Spinal cord (tissue), 10 donors: ENCODE data around the gene IL32. TPM values are rescaled to one million over a fixed set of nuclear protein-coding genes. Genes with fewer than 3 reads are reported as not detected.

Experiments
- DNase-seq, 6 donors: peaks; one replicate each; pipeline versions ENCODE4 v3.0.0 to v3.0.0-alpha.2; 2013 to 2015; ENCODE audit warnings: low spot score in 6 of 6, low read depth in 4 of 6
- H3K27ac ChIP-seq: one replicate; pipeline ENCODE4 v1.5.1; 2013; ENCODE audit warnings: low read depth, low read length, control low read depth
- H3K27me3 ChIP-seq: one replicate; pipeline ENCODE4 v1.6.1; 2013; ENCODE audit warnings: low read length; ENCODE audit not compliant: control insufficient read depth, insufficient read depth
- H3K36me3 ChIP-seq: one replicate; pipeline ENCODE4 v1.6.1; 2013; ENCODE audit warnings: low read length; ENCODE audit not compliant: control insufficient read depth, insufficient read depth
- H3K4me1 ChIP-seq: one replicate; pipeline ENCODE4 v1.6.1; 2013; ENCODE audit warnings: low read length; ENCODE audit not compliant: control insufficient read depth, insufficient read depth
- H3K4me3 ChIP-seq: one replicate; pipeline ENCODE4 v1.5.1; 2013; ENCODE audit warnings: low read depth, low read length, control low read depth
- H3K9me3 ChIP-seq: one replicate; pipeline ENCODE4 v1.6.1; 2013; ENCODE audit warnings: low read length; ENCODE audit not compliant: control insufficient read depth, insufficient read depth
- WGBS: methylation state at CpG from one replicate; pipeline ENCODE4 v1.1.5; 2013; ENCODE audit warnings: missing lambda C conversion rate; ENCODE audit not compliant: insufficient coverage; 5-methylcytosine and 5-hydroxymethylcytosine counted together
- polyA plus RNA-seq, 2 donors: library from polyadenylated mRNA; unstranded; fragments of 120-200 nt; gene quantifications; one replicate each; pipeline ENCODE4 v1.2.1, GENCODE V29; 2013; ENCODE audit not compliant: insufficient read length in 2 of 2
- total RNA-seq, 2 donors: library from RNA; depleted of rRNA in 1 of 2; stranded (reverse); fragments of 120-200 nt in 1 of 2; fragments of >200 nt in 1 of 2; gene quantifications; one replicate each; pipeline versions ENCODE4 v1.2.3 to v1.2.4, GENCODE V29; 2013 to 2014
- donor health status: healthy.

IL32 gene
- total and polyA plus RNA-seq, 4 donors: 9.0 to 20.2 (median 12.5) TPM

DNA sequence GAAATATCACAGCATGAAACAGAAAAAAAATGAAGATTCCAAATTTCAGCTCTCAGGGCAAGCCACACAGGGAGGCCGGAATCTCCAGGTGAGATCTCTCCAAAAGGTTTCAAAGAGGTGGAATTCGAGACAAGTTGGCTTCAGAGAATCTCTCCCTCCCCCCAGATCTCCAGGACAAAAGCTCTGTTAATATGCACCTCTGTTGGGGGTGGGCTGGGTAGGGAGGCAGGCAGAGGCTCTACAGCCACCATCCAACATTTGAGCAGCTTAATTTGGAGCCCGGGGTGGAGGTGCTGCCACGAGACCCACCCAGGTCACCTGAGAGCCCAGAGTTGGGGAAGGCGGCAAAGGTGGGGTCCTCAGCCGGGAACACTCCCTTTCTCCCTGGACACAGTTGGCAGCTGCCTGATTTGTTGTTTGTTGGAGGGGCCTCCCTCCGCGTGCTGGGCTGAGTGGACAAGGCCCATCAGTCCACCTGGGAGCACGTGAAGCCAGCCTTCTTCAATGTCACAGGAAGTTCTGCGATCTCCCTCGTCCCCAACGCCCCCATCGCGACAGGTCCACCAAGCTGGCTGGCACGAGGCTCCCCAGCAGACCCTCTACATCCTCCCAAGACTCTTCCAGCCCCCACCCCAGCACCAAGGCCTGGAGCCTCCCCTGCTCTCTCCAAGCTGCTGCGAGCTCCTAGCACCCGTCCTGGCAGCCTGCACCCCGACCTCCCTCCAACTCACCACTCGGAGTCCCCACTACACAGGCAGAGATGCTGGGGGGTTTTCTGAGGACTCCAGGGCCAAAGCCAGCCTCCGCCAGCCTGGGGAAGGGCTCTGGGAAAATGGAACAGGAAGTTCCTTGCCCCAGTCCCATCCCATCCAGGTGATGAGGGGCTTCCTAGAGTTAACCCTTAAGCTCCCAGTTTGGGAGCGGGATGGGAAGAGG is 33.3 kb downstream of the IL32 start, which contains the start of gene ZSCAN10:
Gene ZSCAN10 (minus strand): TSS at position 836 of the 936 bp plus-strand sequence. CDS start 6,357 bp downstream, outside the sequence.
- H3K27ac ChIP-seq: no peak within 1 kb of the TSS

DNA sequence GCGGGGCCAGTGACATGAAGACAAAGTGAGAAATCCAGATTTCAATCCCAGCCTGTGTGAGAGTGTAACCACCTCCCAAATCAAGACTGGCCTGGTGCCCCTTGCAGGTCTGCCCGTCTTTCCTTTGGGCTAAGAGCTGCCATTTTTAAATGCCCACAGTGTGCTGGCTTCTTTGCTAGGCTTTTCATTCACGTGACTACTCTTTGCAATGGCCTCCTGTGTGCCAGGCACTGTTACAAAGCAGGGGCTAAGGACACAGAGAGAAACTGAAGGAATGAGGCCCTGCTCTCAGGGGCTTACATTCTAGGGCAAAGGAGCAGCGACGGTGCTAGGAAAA is 33.9 kb downstream of the IL32 start:
- Histone ChIP-seq H3K36me3 (no peaks in the 10 kb centered on the region), H3K27ac (no peak overlapping the region), H3K9me3 (no peaks in the 10 kb centered on the region), H3K4me1 (peaks cover 19% of the 10 kb centered on the region), H3K4me3 (no peak overlapping the region), H3K27me3 (peaks cover 47% of the 10 kb centered on the region)
- no peak for DNase-seq
- WGBS: 27% methylated on average over 3 of the region's 5 CpGs

More for the DNA sequence above, 33.3 kb downstream of the IL32 start, which contains the start of gene ZSCAN10:
- no peaks in the 10 kb centered on the region for H3K36me3 ChIP-seq
- WGBS: 18% methylated on average over 15 of the region's 21 CpGs
- H3K27me3 ChIP-seq: peaks cover 47% of the 10 kb centered on the region
- peak within 1 kb of the TSS; percentile 5 for H3K4me3 ChIP-seq
- DNase-seq: no peak
- no peaks in the 10 kb centered on the region for H3K9me3 ChIP-seq
- H3K4me1 ChIP-seq: peaks cover 19% of the 10 kb centered on the region

DNA sequence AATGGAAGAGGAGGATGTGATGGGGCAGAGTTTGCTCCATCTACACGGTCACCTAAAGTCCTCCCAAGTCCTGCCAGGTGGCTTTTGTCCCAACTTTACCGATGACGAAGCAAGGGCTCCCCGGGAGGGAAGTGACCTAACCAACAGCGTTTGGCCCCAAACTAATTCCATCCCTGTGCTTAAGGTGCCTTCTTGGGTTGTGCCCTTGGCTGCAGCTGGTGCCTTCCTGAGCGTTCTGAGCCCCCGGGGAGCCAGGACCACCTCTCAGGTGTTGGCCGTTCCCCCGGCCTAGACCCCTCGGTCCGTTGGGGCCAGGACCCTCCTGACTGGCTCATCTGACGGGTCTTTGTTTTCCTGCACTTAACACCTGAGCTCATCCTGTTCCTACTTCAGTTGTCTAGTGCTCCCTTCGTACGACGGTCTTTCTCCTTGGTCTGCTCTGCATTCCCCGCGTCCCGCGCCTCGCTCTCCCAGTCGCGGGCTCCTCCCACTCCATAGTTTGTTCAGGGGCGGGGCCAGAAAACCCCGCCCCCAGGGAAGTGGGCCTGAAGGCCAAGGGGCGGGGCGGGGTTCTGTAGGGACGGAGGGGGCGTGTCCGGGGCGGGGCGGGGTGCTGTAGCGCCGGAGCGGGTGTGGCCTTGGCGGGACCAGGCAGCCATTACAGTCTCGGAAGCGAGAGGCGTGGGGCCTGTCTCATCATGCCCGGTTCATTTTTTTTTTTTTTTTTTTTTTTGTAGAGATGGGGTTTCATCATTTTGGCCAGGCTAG is 34.5 kb downstream of the IL32 start:
- no peaks in the 10 kb centered on the region for H3K36me3 ChIP-seq
- H3K9me3 ChIP-seq: no peaks in the 10 kb centered on the region
- peaks cover 19% of the 10 kb centered on the region for H3K4me1 ChIP-seq
- peaks cover 47% of the 10 kb centered on the region for H3K27me3 ChIP-seq
- H3K27ac ChIP-seq: no peak overlapping the region
- 2% methylated on average over 26 of the region's 39 CpGs for WGBS
- DNase-seq: peak in 2 of 6 donors; percentile 76 to 84
- peak overlapping the region; percentile 5 for H3K4me3 ChIP-seq

DNA sequence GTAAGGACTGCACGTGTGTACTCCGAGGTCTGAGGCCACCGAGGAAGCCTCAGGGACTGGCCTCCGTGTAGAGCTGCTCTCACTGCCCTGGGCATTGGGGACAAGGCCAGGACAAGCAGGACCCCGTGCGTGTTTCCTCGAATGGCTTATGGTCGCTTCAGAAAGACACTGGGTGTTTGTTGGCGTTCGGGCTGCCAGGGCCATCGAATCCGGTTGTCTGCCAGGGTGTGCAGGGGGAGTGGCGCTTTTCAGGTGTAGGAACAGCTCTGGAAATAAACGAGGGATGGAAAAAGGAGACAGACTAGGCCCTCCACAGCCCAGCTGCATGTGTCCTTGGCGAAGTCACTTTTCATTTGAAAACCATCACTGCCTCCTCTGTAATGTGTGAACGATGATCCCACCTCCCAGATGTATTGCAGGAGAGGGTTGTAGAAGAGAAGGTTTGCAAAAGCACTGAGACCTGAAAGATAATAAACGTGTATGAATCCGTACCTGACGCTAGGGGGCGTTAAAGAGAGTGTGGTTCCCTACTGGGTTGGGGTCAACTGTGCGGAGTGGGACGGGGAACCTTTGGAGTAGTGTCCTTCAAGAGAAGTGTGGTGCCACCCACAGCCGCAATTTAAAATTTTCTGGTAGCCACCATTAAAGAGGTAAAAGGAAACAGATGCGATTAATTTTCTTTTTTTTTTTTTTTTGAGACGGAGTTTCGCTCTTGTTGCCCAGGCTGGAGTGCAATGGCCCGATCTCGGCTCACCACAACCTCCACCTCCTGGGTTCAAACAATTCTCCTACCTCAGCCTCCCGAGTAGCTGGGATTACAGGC is 35.8 kb downstream of the IL32 start:
- H3K27me3 ChIP-seq: peaks cover 46% of the 10 kb centered on the region
- 61% methylated on average over 21 of the region's 29 CpGs for WGBS
- no peak for DNase-seq
- no peak overlapping the region for H3K27ac ChIP-seq
- H3K36me3 ChIP-seq: no peaks in the 10 kb centered on the region
- H3K9me3 ChIP-seq: no peaks in the 10 kb centered on the region
- H3K4me3 ChIP-seq: no peak overlapping the region
- peaks cover 25% of the 10 kb centered on the region for H3K4me1 ChIP-seq

DNA sequence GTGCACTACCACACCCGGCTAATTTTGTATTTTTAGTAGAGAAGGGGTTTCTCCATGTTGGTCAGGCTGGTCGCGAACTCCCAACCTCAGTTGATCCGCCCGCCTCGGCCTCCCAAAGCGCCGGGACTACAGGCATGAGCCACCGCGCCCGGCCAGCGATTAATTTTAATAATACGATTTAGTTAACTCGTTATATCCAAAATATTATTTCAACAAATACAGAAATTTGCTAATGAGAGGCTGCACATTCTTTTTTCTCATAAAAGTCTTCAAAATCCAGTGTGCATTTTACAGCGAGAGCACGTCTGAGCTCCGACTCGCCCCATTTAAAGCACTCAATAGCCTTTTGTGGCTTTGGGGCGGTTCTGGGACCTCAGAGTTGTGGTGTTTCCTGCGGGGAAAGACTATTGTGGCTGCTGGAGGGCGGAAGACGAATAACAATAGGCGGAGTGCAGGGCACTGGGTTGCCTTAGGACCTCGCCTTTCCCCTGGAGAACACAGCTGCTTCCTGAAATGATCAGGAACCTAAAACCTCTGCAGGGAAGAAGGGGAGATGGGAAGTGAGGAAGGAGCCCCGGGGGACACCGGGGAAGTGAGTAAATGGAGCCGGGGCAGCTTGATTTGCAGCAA is 36.5 kb downstream of the IL32 start:
- no peak overlapping the region for H3K4me3 ChIP-seq
- H3K27ac ChIP-seq: no peak overlapping the region
- 24% methylated on average over 17 of the region's 27 CpGs for WGBS
- no peaks in the 10 kb centered on the region for H3K36me3 ChIP-seq
- H3K4me1 ChIP-seq: peaks cover 30% of the 10 kb centered on the region
- DNase-seq: no peak
- H3K9me3 ChIP-seq: no peaks in the 10 kb centered on the region
- H3K27me3 ChIP-seq: peaks cover 43% of the 10 kb centered on the region

DNA sequence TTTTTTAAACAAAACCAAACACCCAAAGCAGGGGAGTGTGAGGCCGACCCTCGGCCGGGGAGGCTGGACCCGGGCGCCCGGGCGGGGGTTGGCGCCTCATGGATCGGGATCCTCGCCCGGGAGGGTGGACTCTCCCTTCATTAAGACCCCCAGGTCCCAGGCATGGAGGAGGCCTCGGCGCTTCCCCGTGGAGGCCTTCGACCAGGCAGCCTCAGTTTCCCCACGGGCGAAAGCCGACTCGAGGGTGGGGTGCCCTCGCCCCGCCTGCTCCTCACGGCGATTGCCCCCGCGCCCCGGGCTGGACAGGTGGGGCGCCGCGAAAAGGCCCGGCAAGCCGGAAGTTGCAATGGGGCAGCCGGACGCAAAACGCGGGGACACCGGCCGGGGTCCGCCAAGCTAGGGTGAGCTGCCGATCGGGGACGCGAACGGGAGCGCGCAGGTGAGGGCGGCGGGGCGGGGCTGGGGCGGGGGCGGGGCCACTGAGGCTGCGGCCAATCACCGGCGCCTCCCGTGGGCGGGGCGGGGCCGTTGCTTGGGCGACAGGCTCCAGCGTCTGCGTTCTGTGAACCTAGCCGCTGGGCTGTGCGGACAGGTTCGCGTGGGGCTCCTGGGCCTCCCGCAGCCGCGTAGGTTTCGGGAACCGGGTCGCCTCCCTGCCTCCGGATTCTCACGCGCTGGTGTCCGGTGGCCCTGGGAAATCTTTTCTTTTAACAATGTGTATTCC is 40.9 kb downstream of the IL32 start:
- Histone ChIP-seq H3K9me3 (no peaks in the 10 kb centered on the region), H3K4me3 (peak overlapping the region; percentile 49), H3K4me1 (peaks cover 17% of the 10 kb centered on the region), H3K27me3 (peaks cover 7% of the 10 kb centered on the region), H3K27ac (peak overlapping the region; percentile 67), H3K36me3 (no peaks in the 10 kb centered on the region)
- DNase-seq: peak in 5 of 6 donors; percentile 69 to 98 (median 88)
- under 1% methylated on average over 74 of the region's 74 CpGs for whole genome bisulfite sequencing

DNA sequence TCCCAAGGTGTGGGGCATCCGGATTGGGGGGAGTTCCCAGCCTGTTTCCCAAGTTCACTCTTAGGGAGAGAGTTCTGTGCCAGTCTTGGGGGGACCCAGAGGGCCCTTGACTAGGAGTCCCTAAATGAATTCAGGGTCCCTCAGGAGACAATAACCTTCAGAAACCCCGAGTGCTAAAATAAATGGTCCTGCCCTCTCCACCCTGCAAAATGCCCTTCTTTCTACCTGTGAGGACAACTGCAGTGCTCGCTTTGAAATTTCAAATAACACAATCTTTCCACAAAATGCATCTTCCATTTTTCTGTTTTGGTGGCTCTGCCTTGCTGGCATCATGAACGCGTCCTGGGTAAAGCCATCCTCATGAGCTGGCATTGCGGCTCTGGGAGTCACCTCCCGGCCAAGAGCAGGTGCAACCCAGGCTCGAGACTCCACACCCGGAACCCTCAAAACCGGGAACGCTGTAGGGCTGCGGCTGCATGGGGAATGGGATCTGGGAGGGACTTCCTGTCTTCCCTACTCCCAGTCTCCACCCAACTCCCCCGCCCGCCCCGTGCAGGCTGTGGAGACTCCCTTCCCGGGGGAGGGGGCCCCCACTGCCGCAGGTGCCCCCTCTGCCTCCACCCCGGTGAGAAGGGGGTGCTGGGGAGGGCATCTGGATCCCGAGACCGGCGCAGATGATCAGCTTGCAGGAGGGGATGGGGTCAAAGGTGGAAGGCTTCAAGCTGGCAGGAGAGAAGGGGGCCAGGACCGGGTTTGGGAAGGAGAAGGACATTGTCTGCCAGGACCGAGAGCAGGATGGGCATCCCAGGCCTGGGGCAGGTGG is 46.8 kb downstream of the IL32 start, which contains the start of gene ZNF205:
Gene ZNF205 (plus strand): TSS at position 529 of the 823 bp plus-strand sequence. CDS start 845 bp downstream, outside the sequence.
- H3K9me3 ChIP-seq: no peaks in the 10 kb centered on the region
- peak within 1 kb of the TSS; percentile 79 for H3K27ac ChIP-seq
- peak within 1 kb of the TSS; percentile 93 for H3K4me3 ChIP-seq
- H3K27me3 ChIP-seq: no peaks in the 10 kb centered on the region
- WGBS: 10% methylated on average over 11 of the region's 23 CpGs
- H3K4me1 ChIP-seq: peaks cover 34% of the 10 kb centered on the region
- peaks cover 31% of the 10 kb centered on the region for H3K36me3 ChIP-seq
- DNase-seq: peak in 5 of 6 donors; percentile 53 to 94 (median 73)
